ENCODE results near the gene UBXN6. TPM values are rescaled to one million over a fixed set of nuclear protein-coding genes. Genes with fewer than 3 reads are reported as not detected.

Gene UBXN6
- total and polyA plus RNA-seq, 11 donors: 75.1 to 137 (median 113) TPM

- peaks cover 0 to 82% (median 59%) of the 10 kb centered on the region in 9 donors for H3K36me3 ChIP-seq
- H3K9me3 ChIP-seq: no peaks in the 10 kb centered on the region
- DNase-seq (peak in 1 of 5 donors; percentile 9), ATAC-seq (no peak)
- peak overlapping the region in 1 of 12 donors; percentile 60 for H3K27ac ChIP-seq
- no peak for TF ChIP-seq CTCF (IDR thresholded peaks at IDR 0.05)
- TF ChIP-seq POLR2A (IDR thresholded peaks at IDR 0.05): no peak
- H3K27me3 ChIP-seq: no peaks in the 10 kb centered on the region
- intact Hi-C loops (cut with DNase I): no loop called here
- WGBS, 4 donors: 95 to 97% (median 96%) methylated on average over 34 of the region's 34 CpGs
- H3K4me3 ChIP-seq: no peak overlapping the region
- peaks cover 0 to 18% (median 0%) of the 10 kb centered on the region in 12 donors for H3K4me1 ChIP-seq
Observed at GRCh38 chr19:4505570-4506448, 48.2 kb upstream of the UBXN6 start.

GRCh38 chr19:4504891-4505569 lies 47.4 kb upstream of the UBXN6 start:
- intact Hi-C loops (cut with DNase I): no loop called here
- ATAC-seq (no peak), DNase-seq (peak in 1 of 5 donors; percentile 6)
- peaks cover 0 to 83% (median 65%) of the 10 kb centered on the region in 9 donors for H3K36me3 ChIP-seq
- peak overlapping the region in 1 of 12 donors; percentile 60 for H3K27ac ChIP-seq
- no peaks in the 10 kb centered on the region for H3K9me3 ChIP-seq
- TF ChIP-seq POLR2A (IDR thresholded peaks at IDR 0.05) (no peak), CTCF (IDR thresholded peaks at IDR 0.05) (no peak)
- 70 to 91% (median 81%) methylated on average over 13 to 15 of the region's 15 CpGs for WGBS, 4 donors
- peaks cover 0 to 18% (median 0%) of the 10 kb centered on the region in 12 donors for H3K4me1 ChIP-seq
- no peak overlapping the region for H3K4me3 ChIP-seq
- no peaks in the 10 kb centered on the region for H3K27me3 ChIP-seq

- no peak for TF ChIP-seq CTCF (IDR thresholded peaks at IDR 0.05)
- no peak for TF ChIP-seq POLR2A (IDR thresholded peaks at IDR 0.05)
- 86 to 100% (median 91%) methylated on average over 9 to 23 of the region's 23 CpGs for WGBS, 4 donors
- DNase-seq (peak in 2 of 5 donors; percentile 6 to 15), ATAC-seq (no peak)
- Histone ChIP-seq H3K27me3 (no peaks in the 10 kb centered on the region), H3K9me3 (no peaks in the 10 kb centered on the region), H3K4me1 (peaks cover 0 to 18% (median 0%) of the 10 kb centered on the region in 12 donors), H3K36me3 (peaks cover 0 to 88% (median 70%) of the 10 kb centered on the region in 9 donors), H3K27ac (peak overlapping the region in 1 of 12 donors; percentile 60), H3K4me3 (no peak overlapping the region)
- intact Hi-C loops (cut with DNase I): no loop called here
Observed at GRCh38 chr19:4504297-4504701, 46.7 kb upstream of the UBXN6 start.

- TF ChIP-seq POLR2A (IDR thresholded peaks at IDR 0.05) (no peak), CTCF (IDR thresholded peaks at IDR 0.05) (no peak)
- DNase-seq (no peak), ATAC-seq (no peak)
- Histone ChIP-seq H3K36me3 (peaks cover 0 to 92% (median 73%) of the 10 kb centered on the region in 9 donors), H3K27ac (no peak overlapping the region), H3K27me3 (no peaks in the 10 kb centered on the region), H3K9me3 (no peaks in the 10 kb centered on the region), H3K4me1 (peaks cover 0 to 18% (median 0%) of the 10 kb centered on the region in 12 donors), H3K4me3 (no peak overlapping the region)
- intact Hi-C loops (cut with DNase I): no loop called here
- 84 to 93% (median 90%) methylated on average over 8 to 10 of the region's 10 CpGs for WGBS, 4 donors
Observed at GRCh38 chr19:4503825-4504170, 46.2 kb upstream of the UBXN6 start.

Data from heart left ventricle (tissue), 16 donors.